Loucy (cell line): ENCODE measurements around the gene UPK3A.

ENCODE experiments used
- CTCF ChIP-seq: fragments of 200-600 bp; sonication (generic); conservative IDR thresholded peaks from 2 replicates; pipeline ENCODE4 v1.5.1; 2014; ENCODE audit warnings: mild to moderate bottlenecking, antibody characterized with exemption, low read length
- EZH2phosphoT487 ChIP-seq: fragments of 200-600 bp; IDR thresholded peaks from 2 replicates; pipeline ENCODE4 v1.6.1; 2018; ENCODE audit warnings: antibody characterized with exemption, mild to moderate bottlenecking, moderate library complexity, borderline replicate concordance

DNA sequence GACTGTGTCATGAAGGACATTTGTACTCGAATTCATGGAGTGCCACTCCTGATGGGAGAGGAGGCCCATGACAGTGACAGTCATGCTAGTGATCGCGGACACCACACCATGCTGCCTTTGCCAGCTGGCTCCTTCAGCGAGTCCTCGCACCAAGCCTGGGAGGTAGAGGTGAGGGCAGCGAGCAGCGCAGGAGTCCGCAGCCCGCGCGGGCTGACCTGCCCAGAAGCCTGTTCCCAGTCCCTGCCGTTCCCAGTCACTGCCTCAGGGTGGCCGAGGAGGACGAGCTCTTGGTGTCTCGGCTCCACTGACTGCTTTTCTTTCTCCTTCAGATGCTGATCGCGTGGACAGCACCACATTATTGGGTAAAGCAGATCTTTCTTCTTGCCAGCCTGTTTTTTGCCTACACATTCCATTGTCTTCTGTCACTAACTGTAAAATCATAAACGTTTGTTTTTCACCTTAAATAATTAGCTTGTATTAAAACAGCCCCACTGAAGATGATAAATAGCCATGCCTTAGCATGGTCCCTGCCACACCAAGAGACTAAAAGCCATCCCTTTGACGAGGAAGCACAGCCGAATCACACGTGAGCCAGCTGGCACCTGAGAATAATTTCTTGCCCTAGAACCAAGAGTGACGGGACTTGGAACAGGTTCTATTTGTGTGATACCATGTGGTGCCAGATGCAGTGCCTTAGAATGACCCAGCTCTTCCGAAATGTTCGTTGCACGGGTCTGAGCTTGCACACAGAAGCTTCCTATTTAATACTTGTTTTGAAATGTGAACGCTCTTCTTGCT is 50.5 kb downstream of the UPK3A start:
- TF ChIP-seq CTCF (no peak), EZH2phosphoT487 (no peak)
